ENCODE measurements around the gene HPSE2.

- no peak for TF ChIP-seq RXRA (IDR thresholded peaks at IDR 0.05; ENCODE audit: borderline replicate concordance, low read depth)
- TF ChIP-seq MXI1 (IDR thresholded peaks at IDR 0.05; ENCODE audit: low read depth, low read length), result no peak
- TF ChIP-seq FOXJ3 (CRISPR knock-in tag; IDR thresholded peaks at IDR 0.05), result no peak
- no peak for TF ChIP-seq MAX (IDR thresholded peaks at IDR 0.05; ENCODE audit: low read depth)
- no peak for TF ChIP-seq TEAD4 (IDR thresholded peaks at IDR 0.05; ENCODE audit: borderline replicate concordance, insufficient read depth)
- TF ChIP-seq SMC3 (IDR thresholded peaks at IDR 0.05; ENCODE audit: low read depth, low read length), result no peak
- no peak for TF ChIP-seq USF2 (IDR thresholded peaks at IDR 0.05; ENCODE audit: borderline replicate concordance, low read depth, low read length)
- TF ChIP-seq CTCF (IDR thresholded peaks at IDR 0.05), result no peak
- no peak for TF ChIP-seq TAF1 (IDR thresholded peaks at IDR 0.05; ENCODE audit: borderline replicate concordance, low read depth, low read length)
- TF ChIP-seq TCF12 (IDR thresholded peaks at IDR 0.05), result no peak
Observed at GRCh38 chr10:99057936-99058690, 177.5 kb downstream of the HPSE2 start.

Measured in SK-N-SH (cell line).